Karpas-422 (cell line): Measurements from ENCODE around the gene CDK15. TPM values are rescaled to one million over a fixed set of nuclear protein-coding genes. Genes with fewer than 3 reads are reported as not detected.
"Not testable (repeated sequence)": the region's sequence is repeated elsewhere in the genome, so short reads cannot be mapped to it uniquely, and the experiment has no call there.

Experiments
- DNase-seq: peaks from one replicate; pipeline ENCODE4 v3.0.0-alpha.2; 2015
- H2AFZ ChIP-seq: fragments of 200-600 bp; sonication (generic); 2 replicates; pipeline ENCODE4 v1.6.1; 2014; ENCODE audit warnings: antibody characterized with exemption, low read length, mixed read lengths
- H3K27ac ChIP-seq: fragments of 200-600 bp; sonication (generic); 2 replicates; pipeline ENCODE4 v1.5.1; 2014; ENCODE audit warnings: mild to moderate bottlenecking, low read length, moderate library complexity
- H3K27me3 ChIP-seq: fragments of 200-600 bp; sonication (generic); 2 replicates; pipeline ENCODE4 v1.6.1; 2014; ENCODE audit warnings: low read length, mixed read lengths
- H3K36me3 ChIP-seq: fragments of 200-600 bp; sonication (generic); 2 replicates; pipeline ENCODE4 v1.6.1; 2014; ENCODE audit warnings: low read length, mixed read lengths; ENCODE audit not compliant: insufficient read depth
- H3K4me1 ChIP-seq: fragments of 200-600 bp; sonication (generic); 2 replicates; pipeline ENCODE4 v1.6.1; 2014; ENCODE audit warnings: mild to moderate bottlenecking, low read length, mixed read lengths
- H3K4me2 ChIP-seq: fragments of 200-600 bp; sonication (generic); 2 replicates; pipeline ENCODE4 v1.6.1; 2014; ENCODE audit warnings: low read length, low read depth, mild to moderate bottlenecking; ENCODE audit not compliant: poor library complexity, severe bottlenecking
- H3K4me3 ChIP-seq: fragments of 200-600 bp; sonication (generic); 2 replicates; pipeline ENCODE4 v1.5.1; 2014; ENCODE audit warnings: mild to moderate bottlenecking, antibody characterized with exemption, low read length, mixed read lengths
- H3K79me2 ChIP-seq: fragments of 200-600 bp; sonication (generic); 2 replicates; pipeline ENCODE4 v1.6.1; 2014; ENCODE audit warnings: mild to moderate bottlenecking, low read length, mixed read lengths
- H3K9ac ChIP-seq: fragments of 200-600 bp; sonication (generic); 2 replicates; pipeline ENCODE4 v1.6.0; 2014; ENCODE audit warnings: low read length
- H3K9me2 ChIP-seq: fragments of 200-600 bp; sonication (generic), shearing (Covaris generic); replicated peaks from 2 replicates; pipeline ENCODE4 v1.6.0; 2014; ENCODE audit warnings: mild to moderate bottlenecking, low read length, moderate library complexity; ENCODE audit not compliant: insufficient read depth
- H3K9me3 ChIP-seq: fragments of 300-700, 200-600 bp; sonication (generic); 2 replicates; pipeline ENCODE4 v1.6.1; 2014; ENCODE audit warnings: low read length, mixed read lengths
- H4K20me1 ChIP-seq: fragments of 200-600 bp; sonication (generic); 2 replicates; pipeline ENCODE4 v1.6.1; 2014; ENCODE audit warnings: mild to moderate bottlenecking, antibody characterized with exemption, low read length, low read depth; ENCODE audit not compliant: insufficient read depth
- total RNA-seq: library from RNA; depleted of rRNA; stranded (reverse); fragments of >200 nt; shearing (Covaris generic); gene quantifications from 2 replicates; pipeline ENCODE4 v1.2.3, GENCODE V29; 2014; ENCODE audit warnings: low replicate concordance

The CDK15 gene
- total RNA-seq, 1 experiment from 2014 or later: not detected

DNA sequence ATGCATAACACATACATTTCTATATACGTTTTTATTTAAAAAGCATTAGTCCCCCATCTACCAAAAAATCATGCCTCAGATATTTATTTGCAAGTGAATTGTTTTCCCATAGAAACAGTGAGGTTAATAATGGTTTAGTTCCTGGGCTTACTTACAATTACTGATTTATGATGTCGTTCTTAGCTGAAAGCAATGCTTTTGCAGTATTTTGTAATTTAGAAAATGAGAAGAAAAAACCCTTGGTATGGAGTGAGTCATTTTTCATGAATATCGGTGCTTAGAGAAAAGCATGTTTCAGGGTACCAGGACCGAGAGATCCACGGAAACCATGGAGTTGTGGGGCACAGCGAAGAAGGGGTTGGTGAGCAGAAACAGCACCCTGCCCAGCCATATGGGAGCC, 12.0 kb upstream of the CDK15 start:
- Histone ChIP-seq H3K9ac (no peak overlapping the region), H3K4me1 (no peaks in the 10 kb centered on the region), H3K36me3 (no peaks in the 10 kb centered on the region), H3K27ac (no peak overlapping the region), H3K79me2 (no peaks in the 10 kb centered on the region), H4K20me1 (no peaks in the 10 kb centered on the region), H2AFZ (no peak overlapping the region), H3K27me3 (no peaks in the 10 kb centered on the region), H3K9me3 (no peaks in the 10 kb centered on the region), H3K4me3 (no peak overlapping the region), H3K4me2 (no peak overlapping the region), H3K9me2 (no peaks in the 10 kb centered on the region)
- no peak for DNase-seq

DNA sequence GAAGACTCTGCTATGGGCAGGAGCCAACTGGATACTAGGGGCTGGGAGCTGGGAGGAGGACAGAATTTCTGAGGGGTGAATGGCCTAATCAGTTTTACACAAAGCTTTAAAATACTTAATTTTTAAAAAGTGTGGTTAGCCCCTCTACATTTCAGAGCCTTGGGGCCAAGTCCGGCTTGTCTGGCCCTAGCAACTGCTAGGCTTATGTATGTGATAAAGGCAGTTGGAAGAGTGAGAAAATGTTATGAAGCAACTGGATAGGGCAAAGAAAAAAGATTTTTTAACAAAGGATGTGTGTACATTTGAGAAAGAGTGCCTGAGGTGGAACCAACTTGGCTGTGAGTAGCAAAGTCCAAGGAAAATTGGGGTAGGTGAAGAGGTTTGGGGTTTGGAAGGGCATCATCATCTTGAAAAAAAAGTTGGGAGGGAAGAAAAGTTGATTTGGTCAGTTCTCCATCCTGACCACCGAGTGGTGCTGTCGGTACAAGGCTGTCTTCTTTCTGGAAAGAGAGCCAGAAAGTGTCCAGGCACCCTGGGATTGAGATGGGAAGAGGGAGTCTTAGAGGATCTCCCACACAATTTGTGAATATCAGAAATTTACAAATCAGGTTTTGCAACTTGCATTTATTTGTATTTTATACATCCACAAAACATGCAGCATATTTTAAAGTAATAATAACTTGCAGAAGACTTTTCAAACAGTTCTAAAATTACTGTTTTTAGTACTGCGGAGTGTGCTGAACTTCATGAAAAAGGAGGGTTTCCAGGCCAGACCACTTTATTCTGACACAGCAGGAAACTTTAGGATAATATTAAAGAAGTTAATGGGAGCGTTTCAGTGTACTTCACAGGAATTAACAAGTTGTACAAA, 10.5 kb upstream of the CDK15 start:
- no peak overlapping the region for H3K4me3 ChIP-seq
- no peak overlapping the region for H2AFZ ChIP-seq
- H3K36me3 ChIP-seq: no peaks in the 10 kb centered on the region
- no peak overlapping the region for H3K4me2 ChIP-seq
- no peaks in the 10 kb centered on the region for H3K9me3 ChIP-seq
- no peaks in the 10 kb centered on the region for H3K79me2 ChIP-seq
- no peaks in the 10 kb centered on the region for H3K27me3 ChIP-seq
- no peaks in the 10 kb centered on the region for H3K9me2 ChIP-seq
- H3K27ac ChIP-seq: no peak overlapping the region
- no peak overlapping the region for H3K9ac ChIP-seq
- DNase-seq: peak; percentile 67
- no peaks in the 10 kb centered on the region for H3K4me1 ChIP-seq
- no peaks in the 10 kb centered on the region for H4K20me1 ChIP-seq

DNA sequence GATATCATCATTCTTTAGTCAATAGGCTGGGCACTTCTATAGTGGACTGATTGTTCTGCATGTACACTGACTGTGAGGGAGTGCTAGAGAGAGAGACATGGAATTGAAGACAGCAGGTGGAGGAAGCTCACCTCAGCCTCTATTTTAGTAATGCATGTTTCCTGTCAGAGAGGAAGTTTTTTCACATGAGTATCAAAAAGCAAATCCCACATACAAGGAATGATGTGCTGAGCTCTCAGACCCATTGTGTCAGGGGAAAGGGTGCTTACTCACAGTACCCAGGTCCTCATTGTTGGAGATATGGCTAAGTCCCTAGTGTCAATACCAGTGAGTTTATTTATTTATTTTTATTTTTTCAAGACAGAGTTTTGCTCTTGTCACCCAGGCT, 9.9 kb upstream of the CDK15 start:
- no peak overlapping the region for H3K4me2 ChIP-seq
- no peaks in the 10 kb centered on the region for H3K36me3 ChIP-seq
- no peak overlapping the region for H2AFZ ChIP-seq
- no peak for DNase-seq
- no peaks in the 10 kb centered on the region for H3K4me1 ChIP-seq
- no peaks in the 10 kb centered on the region for H3K9me2 ChIP-seq
- no peaks in the 10 kb centered on the region for H3K27me3 ChIP-seq
- no peak overlapping the region for H3K27ac ChIP-seq
- no peaks in the 10 kb centered on the region for H4K20me1 ChIP-seq
- H3K4me3 ChIP-seq: no peak overlapping the region
- H3K9me3 ChIP-seq: no peaks in the 10 kb centered on the region
- no peaks in the 10 kb centered on the region for H3K79me2 ChIP-seq
- H3K9ac ChIP-seq: no peak overlapping the region

DNA sequence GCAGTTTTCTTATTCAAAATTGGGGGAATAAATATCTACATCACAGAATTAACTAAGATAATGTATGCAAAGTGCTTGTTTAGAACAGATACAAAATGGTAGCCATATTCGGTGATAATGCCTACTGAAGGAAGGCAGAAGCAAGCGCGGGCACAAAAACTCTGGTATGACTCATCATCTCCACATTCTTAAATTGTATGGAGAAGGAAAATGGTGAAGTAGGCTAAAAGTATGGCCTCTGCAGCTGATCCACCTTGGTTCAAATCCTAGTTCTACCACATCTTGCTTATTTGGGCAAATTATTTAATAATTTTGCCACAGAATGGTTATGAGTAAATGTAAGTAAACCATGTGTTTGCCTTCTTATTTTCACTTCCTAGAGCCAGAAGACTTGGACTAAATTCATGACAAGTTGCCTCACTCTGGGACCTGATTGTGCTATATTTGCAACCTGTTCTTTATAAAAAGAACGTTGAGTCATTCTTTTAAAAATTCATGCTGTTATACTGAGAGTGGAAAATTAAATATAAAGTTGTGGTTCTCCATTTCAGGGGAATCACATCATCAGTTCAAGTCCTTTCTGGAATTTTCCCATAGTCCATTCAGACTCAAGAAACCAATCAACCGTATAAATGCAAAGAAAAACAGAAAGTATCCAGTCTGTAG, 9.0 kb upstream of the CDK15 start:
- Histone ChIP-seq H3K27me3 (no peaks in the 10 kb centered on the region), H3K9ac (no peak overlapping the region), H3K27ac (no peak overlapping the region), H3K4me3 (no peak overlapping the region), H4K20me1 (no peaks in the 10 kb centered on the region), H3K9me3 (no peaks in the 10 kb centered on the region), H3K4me2 (no peak overlapping the region), H2AFZ (no peak overlapping the region), H3K79me2 (no peaks in the 10 kb centered on the region), H3K4me1 (no peaks in the 10 kb centered on the region), H3K9me2 (no peaks in the 10 kb centered on the region), H3K36me3 (no peaks in the 10 kb centered on the region)
- DNase-seq: no peak

DNA sequence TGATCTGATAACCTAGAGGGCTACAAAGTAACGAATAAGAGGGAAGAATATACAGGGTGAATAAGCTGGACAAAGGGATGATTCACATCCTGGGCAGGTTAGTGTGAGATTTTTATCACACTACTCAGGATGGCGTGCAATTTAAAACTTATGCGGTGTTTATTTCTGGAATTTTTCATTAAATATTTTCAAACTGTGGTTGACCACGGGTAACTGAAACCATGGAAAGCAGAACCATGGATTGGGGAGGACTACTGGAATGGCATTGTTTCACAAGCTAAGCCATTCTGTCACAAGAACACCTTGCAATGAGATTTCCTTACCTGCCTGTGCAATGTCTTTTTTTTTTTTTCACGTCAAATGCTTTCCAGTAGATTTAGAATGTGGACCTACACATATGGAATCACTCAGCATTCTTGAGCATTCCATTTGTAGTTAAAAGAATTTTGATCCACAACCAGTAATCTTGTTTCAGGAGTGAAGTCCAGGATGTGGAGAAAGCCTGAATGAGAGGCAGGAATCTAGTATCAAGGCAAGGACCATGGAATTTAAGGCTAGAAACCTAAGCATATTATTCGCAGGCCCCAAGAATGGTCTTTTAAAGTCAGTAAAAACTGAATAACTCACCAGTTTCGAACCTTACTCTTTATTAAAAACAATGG, 8.0 kb upstream of the CDK15 start:
- Histone ChIP-seq H3K4me3 (no peak overlapping the region), H3K79me2 (no peaks in the 10 kb centered on the region), H3K9me3 (no peaks in the 10 kb centered on the region), H3K9me2 (no peaks in the 10 kb centered on the region), H3K27ac (no peak overlapping the region), H3K36me3 (no peaks in the 10 kb centered on the region), H3K9ac (no peak overlapping the region), H3K4me1 (no peaks in the 10 kb centered on the region), H3K27me3 (no peaks in the 10 kb centered on the region), H3K4me2 (no peak overlapping the region), H4K20me1 (no peaks in the 10 kb centered on the region), H2AFZ (no peak overlapping the region)
- no peak for DNase-seq

DNA sequence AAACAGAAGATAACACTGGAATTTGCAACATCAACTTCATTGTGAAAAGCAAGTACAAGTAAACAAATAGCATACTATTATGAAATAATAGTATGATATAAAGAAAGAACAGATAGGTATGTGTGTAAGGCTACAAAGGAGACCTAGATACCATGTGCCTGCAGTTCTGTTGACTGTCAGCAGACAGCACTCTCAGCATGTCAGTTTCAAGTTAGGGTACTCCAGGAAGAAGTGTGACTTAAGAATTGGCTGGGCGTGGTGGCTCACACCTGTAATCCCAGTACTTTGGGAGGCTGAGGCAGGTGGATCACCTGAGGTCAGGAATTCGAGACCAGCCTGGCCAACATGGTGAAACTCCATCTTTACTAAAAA, 7.4 kb upstream of the CDK15 start:
- not testable (repeated sequence) for H3K9ac ChIP-seq, H4K20me1 ChIP-seq, H3K9me3 ChIP-seq, H3K36me3 ChIP-seq, H3K27me3 ChIP-seq, H3K9me2 ChIP-seq, H3K79me2 ChIP-seq, H3K27ac ChIP-seq, H2AFZ ChIP-seq, H3K4me1 ChIP-seq, H3K4me3 ChIP-seq, H3K4me2 ChIP-seq
- peak; percentile 64 for DNase-seq

DNA sequence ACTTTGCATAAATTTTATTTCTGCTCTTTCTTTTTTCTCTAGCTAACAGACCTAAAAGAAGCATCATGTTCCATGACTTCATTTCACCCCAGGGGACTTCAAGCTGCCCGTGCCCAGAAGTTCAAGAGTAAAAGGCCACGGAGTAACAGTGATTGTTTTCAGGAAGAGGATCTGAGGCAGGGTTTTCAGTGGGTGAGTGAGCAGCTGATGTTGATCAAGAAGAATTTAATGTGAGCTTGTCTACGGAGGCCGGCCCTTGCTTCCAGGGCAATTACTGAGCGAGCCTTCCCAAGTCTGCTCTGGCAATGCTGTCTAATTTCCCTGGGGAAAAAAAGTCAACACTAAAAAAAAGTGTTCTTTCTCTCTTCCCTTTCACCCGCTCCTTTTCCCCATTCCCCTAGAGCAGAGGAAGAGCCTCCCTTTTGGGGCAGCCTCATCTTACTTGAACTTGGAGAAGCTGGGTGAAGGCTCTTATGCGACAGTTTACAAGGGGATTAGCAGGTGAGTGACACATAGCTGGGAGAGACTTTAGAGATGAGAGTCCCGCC, 1.2 kb downstream of the CDK15 start:
- peaks cover 13% of the 10 kb centered on the region for H3K4me1 ChIP-seq
- H3K27me3 ChIP-seq: no peaks in the 10 kb centered on the region
- no peaks in the 10 kb centered on the region for H3K9me2 ChIP-seq
- peak; percentile 59 for DNase-seq
- H3K4me3 ChIP-seq: no peak overlapping the region
- no peaks in the 10 kb centered on the region for H4K20me1 ChIP-seq
- no peaks in the 10 kb centered on the region for H3K36me3 ChIP-seq
- no peak overlapping the region for H3K9ac ChIP-seq
- H2AFZ ChIP-seq: no peak overlapping the region
- no peaks in the 10 kb centered on the region for H3K9me3 ChIP-seq
- no peak overlapping the region for H3K4me2 ChIP-seq
- no peaks in the 10 kb centered on the region for H3K79me2 ChIP-seq
- no peak overlapping the region for H3K27ac ChIP-seq

DNA sequence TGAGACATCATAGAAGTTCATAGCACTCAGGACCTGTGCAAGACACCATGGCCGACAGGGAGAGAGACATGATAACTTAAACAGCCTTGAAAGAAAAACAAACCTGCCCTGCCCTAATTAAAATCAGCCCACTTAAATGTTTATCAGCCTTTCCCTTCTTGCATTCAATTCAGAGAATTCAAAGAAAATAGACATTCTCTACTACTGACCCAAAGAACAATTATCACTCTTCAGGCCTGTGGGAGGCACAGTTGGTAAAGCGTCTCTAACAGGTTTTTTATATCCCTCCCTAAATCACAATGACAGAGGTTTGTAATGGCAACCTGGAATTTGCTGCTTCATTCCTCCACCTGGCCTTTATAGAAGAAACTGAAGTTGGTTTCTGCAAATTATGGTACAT, 1.7 kb downstream of the CDK15 start:
- Histone ChIP-seq H2AFZ (no peak overlapping the region), H3K4me1 (peaks cover 13% of the 10 kb centered on the region), H3K36me3 (no peaks in the 10 kb centered on the region), H3K4me3 (no peak overlapping the region), H3K27ac (no peak overlapping the region), H3K79me2 (no peaks in the 10 kb centered on the region), H3K27me3 (no peaks in the 10 kb centered on the region), H3K9me2 (no peaks in the 10 kb centered on the region), H3K9ac (no peak overlapping the region), H3K9me3 (no peaks in the 10 kb centered on the region), H4K20me1 (no peaks in the 10 kb centered on the region), H3K4me2 (no peak overlapping the region)
- DNase-seq: no peak
